ENCODE results near the gene TYROBP.
A peak's percentile ranks its signal among the peaks of the same experiment; 100 is the strongest.

TYROBP gene

DNA sequence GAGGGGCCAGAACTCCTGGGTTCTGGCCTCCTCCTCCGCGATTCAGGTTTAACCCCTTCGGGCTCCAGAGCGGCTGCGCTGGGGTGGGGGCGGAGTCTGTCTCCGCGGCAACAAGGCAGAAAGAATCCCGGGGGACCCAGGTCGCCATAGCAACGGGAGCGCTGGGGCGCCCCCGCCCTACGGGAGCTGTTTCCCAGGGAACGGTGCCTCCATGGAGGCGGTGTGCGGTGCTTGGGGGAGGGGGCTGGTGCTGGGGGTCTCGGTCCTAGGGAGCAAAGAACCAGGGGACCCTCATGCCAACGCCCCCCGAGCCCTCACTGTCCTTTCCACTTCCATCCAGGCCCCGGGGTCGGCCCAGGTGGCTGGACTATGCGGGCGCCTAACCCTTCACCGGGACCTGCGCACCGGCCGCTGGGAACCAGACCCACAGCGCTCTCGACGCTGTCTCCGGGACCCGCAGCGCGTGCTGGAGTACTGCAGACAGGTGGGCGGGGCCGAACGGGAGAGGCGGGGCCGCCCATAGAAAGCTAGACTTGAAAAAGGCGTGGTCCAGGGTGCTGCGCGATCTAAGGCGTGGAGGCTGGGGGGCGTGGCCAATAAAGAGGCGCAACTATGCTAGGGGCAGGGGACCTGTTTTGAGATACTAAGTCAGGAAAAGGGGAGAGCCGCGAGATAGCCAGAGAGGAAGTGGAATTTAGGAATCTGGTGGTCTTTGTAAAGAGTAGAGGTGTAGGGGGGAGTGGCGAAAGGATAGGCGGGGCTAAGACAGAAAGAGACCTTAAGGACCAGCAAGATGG, 38.6 kb downstream of the TYROBP start:
- DNase-seq = peak; percentile 70

DNA sequence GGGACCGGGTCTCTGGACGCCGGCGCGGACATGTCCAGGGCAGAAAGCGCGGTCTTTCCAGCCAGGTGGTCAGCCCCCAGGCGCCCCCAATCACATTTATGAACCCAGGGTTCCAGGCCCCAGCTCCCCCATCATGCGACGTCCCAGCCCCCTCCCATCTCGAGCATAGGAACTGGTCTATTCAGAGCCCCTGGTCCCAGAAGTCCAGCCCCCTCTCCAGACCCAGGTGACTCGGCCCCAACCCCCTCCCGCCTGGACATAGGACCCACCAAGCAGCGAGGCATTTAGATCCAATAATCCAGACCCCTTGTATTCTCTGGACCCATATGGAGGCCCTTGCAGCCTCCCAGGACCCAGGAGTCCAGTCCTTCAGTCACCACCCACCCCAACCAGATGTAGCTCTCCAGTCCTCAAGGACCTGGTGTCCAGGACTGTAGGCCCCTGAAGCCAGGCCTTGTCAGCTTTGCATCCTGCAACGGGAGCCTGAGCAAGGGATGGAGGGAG, 39.2 kb downstream of the TYROBP start:
- no peak for DNase-seq

DNA sequence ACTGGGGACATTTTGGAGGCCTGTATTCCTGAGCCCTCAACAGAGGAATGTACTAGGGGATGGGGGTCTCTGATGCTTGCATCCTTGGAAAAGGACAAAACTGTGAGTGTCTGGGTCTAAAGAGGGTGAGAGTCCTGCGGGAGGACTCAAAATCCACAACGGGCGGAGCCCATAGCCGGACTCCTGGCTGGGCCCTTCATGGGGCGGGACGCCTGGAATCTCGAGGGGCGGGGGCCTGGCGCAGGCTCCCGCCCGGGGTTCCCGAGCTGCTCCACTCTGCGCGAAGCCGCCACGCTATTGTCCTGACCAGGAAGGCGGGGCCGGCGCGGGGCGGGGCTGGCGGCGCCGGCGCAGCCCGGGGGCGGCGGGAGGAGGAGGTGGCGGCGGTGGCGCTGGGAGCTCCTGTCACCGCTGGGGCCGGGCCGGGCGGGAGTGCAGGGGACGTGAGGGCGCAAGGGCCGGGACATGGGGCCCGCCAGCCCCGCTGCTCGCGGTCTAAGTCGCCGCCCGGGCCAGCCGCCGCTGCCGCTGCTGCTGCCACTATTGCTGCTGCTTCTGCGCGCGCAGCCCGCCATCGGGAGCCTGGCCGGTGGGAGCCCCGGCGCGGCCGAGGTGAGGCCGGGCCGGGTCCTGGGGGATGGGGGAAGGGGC, 39.8 kb downstream of the TYROBP start, which contains the start of gene APLP1:
Gene APLP1 (plus strand): TSS at position 403 of the 651 bp plus-strand sequence. CDS start 63 bp downstream, at position 466.
- peak; percentile 89 for DNase-seq

DNA sequence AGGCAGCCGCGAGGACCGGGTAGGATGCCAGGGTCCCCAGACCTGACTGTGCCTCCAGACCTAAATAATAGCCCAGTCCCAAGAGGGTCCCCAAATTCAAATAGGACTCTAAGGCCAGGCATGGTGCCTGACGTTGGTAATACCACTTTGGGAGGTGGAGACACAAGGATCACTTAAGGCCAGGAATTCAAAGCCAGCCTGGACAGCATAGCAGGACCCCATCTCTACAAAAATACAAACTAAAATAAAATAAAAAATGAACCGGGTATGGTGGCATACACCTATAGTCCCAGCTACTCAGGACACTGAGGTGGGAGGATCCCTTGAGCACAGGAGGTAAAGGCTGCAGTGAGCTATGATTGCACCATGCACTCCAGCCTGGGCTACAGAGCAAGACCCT, 45.1 kb downstream of the TYROBP start:
- DNase-seq = no peak

DNA sequence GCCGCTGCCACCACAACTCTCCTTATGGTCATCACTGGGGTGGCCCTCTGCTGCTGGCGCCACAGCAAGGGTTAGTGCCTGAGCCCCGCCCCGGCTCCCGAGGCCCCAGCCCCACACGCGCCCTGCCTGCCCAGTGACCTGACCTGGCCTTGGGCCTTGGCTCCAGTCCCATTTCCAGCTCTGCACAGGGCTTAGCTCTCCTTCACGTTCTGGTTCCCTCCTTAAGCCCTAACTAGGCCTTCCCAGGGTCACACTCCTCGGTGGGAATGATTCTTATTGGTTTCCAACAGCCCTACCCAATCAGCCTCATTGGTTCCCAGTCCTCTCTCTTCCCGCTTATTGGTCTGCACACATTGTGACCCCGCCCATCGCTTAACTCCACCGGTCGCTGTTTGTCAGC, 45.6 kb downstream of the TYROBP start:
- DNase-seq = no peak

DNA sequence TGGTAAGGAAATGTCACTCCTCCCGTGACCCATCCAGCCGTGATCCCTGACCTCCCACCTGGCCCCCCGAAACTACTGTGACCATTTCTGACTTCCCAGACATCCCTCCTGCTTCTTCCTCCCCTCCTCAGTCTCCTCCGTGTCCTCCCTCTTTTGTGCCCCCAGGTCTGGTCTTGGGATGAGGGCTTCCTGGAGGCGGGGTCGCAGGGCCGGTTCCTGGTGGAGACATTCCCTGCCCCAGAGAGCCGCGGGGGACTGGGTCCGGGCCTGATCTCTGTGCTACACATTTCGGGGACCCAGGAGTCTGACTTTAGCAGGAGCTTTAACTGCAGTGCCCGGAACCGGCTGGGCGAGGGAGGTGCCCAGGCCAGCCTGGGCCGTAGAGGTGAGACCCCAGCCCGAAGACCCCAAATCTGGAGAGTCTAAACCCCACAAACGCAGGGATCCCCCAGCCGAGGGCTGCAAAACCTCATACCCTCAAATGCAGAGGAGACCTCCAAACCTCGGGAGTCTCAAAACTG, 46.4 kb downstream of the TYROBP start:
- no peak for DNase-seq

DNA sequence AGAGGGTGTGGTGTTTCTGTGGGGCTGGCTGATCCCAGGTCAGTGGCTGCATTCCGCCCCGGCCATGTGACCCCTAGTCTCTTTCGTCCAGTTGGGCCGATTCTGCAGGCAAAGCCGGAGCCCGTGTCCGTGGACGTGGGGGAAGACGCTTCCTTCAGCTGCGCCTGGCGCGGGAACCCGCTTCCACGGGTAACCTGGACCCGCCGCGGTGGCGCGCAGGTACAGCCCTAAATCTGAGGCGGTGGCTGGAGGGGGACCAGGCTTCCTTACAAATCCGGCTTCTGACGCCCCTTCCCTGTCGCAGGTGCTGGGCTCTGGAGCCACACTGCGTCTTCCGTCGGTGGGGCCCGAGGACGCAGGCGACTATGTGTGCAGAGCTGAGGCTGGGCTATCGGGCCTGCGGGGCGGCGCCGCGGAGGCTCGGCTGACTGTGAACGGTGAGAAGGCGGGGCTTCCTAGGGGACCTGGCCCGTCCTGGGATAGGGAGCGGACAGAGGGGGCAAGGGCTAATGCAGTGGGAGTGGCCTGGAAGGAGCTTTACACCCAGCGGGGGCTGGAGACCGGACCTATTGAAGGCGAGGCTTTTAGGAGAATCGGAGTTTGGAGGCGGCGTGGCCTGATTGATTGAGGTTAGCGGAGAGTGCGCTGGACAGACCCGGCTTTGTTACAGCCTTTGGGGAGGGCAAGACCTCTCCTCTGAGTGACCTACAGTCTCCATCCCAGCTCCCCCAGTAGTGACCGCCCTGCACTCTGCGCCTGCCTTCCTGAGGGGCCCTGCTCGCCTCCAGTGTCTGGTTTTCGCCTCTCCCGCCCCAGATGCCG, 47.1 kb downstream of the TYROBP start:
- DNase-seq = no peak

DNA sequence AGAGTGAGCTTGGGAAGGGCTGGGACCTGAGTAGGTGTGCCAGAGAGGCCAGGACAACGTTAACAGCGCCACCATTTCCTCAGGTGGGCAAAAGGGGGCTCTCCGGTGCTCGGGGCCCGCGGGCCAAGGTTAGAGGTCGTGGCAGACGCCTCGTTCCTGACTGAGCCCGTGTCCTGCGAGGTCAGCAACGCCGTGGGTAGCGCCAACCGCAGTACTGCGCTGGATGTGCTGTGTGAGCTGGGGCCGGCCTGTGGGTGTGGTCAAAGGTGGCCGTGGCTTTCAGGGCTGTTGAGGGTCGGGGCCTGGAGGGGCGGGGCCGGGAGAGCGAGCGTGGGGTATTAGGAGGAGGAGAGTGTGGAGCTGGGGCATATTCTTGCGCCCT, 47.7 kb downstream of the TYROBP start:
- DNase-seq = no peak

DNA sequence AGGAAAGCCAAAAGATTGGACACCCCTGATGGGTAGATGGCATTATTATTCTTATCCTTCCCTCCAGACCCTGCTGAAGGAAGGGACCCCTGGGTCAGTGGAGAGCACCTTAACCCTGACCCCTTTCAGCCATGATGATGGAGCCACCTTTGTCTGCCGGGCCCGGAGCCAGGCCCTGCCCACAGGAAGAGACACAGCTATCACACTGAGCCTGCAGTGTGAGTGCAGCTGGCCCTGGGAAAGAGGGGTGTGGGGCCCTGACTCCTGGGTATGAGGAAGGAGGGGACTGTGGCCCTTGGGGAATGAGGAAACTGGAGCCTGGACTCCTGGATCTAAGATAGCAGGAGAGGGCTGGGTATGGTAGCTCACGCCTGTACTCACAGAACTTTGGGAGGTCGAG, 48.7 kb downstream of the TYROBP start:
- DNase-seq = no peak

DNA sequence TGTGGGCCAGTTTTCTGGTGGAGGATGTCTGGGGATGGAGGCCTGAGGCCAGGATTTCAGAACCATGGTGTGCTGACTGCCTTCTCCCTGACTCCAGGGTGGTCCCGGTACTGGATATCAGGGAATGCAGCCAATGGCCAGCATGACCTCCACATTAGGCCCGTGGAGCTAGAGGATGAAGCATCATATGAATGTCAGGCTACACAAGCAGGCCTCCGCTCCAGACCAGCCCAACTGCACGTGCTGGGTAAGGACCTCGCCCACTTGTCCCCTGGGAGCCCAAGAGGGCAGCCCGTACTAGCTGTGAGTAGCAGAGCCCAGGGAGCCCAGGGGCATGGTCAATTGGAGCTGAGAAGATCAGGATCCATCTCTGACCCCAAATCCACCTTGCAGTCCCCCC, 49.8 kb downstream of the TYROBP start:
- no peak for DNase-seq

DNA sequence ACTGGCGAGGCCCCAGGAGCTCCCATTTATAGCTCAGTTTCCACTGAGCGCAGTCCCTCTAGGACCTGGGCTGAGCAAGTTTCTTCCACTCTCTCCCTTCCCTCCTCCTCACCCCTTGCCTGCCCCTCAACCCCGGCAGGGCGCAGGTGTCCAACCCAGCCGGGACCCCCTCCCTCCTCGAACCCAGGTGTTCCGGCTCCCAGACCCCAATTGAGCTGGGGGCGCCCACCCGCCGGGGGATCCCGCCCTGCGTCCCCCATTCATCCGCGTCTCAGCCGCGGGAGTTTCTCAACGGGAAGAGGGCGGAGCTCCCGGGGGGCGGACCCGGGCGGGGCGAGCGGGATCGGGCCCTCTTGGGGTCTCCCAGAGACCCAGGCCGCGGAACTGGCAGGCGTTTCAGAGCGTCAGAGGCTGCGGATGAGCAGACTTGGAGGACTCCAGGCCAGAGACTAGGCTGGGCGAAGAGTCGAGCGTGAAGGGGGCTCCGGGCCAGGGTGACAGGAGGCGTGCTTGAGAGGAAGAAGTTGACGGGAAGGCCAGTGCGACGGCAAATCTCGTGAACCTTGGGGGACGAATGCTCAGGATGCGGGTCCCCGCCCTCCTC, 51.4 kb downstream of the TYROBP start, which contains the start of gene KIRREL2:
Gene KIRREL2 (plus strand): TSS at position 366 of the 604 bp plus-strand sequence. CDS start 209 bp downstream, at position 575.
- no peak for DNase-seq

Measured in midbrain (tissue), 1 donor.